ENCODE measurements around the gene DNAJC17.

DNAJC17 gene

DNA sequence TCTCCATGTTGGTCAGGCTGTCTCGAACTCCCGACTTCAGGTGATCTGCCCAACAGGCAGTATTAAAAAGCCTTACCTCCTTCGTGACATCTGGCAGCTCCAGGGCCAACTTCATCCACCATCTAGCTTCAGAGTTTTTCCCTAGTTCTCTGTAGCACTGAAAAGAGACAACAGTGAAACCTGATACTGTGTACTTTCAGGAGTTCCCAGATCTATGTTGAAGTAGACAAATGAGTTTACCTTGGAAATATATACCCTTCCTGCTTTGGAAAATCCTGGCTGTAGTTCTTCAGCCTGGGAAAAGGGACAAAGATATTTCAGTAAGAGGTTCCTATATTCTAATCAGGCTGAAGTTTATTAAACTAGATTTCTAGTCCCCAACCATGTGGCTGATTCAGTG lies 70.2 kb downstream of the DNAJC17 start:
- no peak for DNase-seq (ENCODE audit: low spot score)

DNA sequence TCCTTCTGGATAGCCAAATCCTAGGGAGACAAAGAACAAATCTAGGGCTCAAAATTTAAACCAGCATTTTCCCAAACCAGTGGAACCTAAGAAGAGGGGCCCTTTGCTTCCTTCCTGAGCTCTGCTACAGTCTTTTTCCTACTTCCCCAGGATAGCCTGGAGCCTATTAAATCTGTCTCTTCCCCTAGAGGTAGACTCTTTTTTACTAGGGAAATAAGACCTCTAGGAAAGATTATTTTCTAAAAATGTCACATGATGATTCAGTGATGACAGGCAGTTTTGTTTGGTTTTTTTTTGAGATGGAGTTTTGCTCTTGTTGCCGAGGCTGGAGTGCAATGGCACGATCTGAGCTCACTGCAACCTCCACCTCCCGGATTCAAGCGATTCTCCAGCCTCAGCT lies 70.7 kb downstream of the DNAJC17 start:
- DNase-seq (ENCODE audit: low spot score) = no peak

DNA sequence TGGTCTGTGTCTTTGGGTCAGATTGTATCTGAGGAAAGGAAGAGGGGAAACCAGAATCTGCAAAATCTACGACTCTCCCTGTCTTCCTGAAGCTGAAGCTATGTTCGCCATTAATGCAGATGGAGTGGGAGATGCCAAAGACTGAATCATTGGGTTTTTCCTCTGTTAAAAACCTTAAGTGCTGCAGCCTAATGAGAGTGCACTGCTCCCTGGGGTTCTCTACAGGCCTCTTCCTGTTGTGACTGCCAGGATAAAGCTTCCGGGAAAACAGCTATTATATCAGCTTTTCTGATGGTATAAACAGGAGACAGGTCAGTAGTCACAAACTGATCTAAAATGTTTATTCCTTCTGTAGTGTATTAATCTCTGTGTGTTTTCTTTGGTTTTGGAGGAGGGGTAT lies 76.2 kb downstream of the DNAJC17 start:
- no peak for DNase-seq (ENCODE audit: low spot score)

GRCh38 chr15:40723919-40724318 lies 83.4 kb downstream of the DNAJC17 start:
- DNase-seq (ENCODE audit: low spot score) = no peak

DNA sequence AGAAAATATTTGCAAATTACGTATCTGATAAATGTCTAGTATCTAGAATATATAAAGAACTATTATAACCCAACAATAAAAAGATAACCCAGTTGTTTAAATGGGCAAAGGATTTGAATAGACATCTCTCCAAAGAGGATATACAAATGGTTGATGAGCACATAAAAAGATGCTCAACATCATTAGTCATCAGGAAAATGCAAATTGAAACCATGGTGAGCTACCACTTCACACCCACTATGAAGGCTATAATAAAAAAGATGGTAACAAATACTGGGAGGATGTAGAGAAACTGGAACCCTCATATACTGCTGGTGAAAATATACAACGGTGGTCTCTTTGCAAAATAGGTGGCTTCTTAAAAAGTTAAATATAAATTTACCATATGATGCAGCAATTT lies 84.3 kb downstream of the DNAJC17 start:
- DNase-seq (ENCODE audit: low spot score) = no peak

DNA sequence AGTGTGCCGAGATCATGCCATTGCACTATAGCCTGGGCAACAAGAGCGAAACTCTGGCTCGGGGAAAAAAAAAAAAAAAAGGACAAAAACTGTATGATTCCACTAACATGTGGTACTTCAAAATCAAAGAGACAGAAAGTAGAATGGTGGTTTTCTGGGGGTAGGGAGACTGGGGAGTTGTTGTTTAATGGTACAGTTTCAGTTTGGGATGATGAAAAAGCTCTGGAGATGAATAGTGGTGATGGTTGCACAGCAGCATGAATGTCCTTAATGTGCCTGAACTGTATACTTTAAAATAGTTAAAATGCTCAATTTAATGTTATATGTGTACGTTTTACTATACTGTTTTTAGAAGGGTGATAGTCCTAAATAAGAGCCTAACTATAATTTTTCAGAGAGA lies 84.9 kb downstream of the DNAJC17 start:
- no peak for DNase-seq (ENCODE audit: low spot score)

GRCh38 chr15:40721701-40722100 lies 85.6 kb downstream of the DNAJC17 start:
- DNase-seq (ENCODE audit: low spot score) = no peak

GRCh38 chr15:40716165-40716564 lies 91.1 kb downstream of the DNAJC17 start:
- DNase-seq (ENCODE audit: low spot score) = no peak

Measured in germinal center (tissue), 1 donor.